KG1 (cell line): ENCODE results near the gene ZMYND11.
"Not testable (repeated sequence)": the region's sequence is repeated elsewhere in the genome, so short reads cannot be mapped to it uniquely, and the experiment has no call there.

ENCODE experiments used
- DNase-seq: peaks from one replicate; lab custom pipeline; 2025; lab: John Stamatoyannopoulos, UW

ZMYND11 gene

DNA sequence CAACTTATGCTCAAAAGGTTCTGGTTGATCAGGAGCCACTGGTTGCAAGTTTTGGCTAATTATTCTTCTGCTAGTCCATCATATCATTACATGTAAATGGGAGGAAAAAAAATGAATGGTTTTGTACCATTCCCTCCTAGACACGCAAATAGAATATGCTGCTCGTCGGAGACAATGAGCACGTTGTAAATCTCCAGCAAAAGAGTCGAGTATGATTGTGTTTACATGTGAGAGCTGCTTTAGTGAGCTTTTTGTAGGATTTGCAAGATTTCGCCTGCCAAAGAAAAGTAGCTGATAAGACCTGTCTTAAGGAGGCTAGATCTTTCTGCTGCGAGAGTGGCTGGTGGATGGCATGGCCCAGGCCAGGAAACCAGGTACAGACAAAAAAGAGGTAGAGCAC, 109.0 kb downstream of the ZMYND11 start:
- no peak for DNase-seq

DNA sequence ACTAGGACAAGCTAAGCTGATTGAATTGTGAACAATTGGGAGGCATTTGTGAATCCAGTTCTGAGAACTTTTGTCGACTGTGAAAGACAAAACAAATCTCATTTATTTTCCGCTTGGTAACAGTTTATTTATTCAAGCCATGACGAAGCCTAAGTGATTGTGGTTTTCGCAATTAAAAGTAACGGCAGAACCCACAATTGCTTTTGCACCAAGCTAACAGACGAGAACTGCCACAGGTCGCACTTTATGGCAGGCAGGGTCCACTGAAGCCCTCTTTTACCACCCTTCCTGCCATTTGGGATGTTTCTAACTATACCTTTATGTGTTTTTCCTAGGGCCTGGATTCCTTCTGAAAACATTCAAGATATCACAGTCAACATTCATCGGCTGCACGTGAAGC, 111.2 kb downstream of the ZMYND11 start:
- no peak for DNase-seq

DNA sequence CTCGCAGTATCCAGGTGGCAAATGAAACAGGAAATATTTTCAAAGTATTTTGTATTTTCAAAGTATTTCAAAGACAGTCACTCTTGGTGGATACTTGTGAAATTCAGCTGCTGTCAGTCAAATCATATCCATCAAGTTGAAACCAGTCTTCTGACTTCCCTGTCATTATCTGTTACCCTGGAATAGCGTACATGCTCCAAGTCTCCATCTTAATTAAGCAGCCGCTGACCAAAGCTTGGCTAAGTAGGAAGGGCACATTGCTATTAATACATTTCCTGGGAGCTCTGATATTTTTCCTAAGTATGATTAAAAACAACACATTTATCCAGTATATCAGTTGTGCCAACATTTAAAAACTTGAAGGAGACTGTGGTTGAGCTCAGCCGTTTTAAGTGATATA, 112.2 kb downstream of the ZMYND11 start:
- DNase-seq = no peak

DNA sequence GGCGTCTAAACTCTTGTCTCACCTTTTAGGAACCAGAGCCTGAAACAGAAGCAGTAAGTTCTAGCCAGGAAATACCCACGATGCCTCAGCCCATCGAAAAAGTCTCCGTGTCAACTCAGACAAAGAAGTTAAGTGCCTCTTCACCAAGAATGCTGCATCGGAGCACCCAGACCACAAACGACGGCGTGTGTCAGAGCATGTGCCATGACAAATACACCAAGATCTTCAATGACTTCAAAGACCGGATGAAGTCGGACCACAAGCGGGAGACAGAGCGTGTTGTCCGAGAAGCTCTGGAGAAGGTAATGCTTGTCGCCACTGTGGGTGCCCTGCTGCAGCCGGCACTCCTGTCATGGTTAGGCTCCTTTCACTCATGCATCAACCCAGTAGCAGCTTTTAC, 113.1 kb downstream of the ZMYND11 start:
- DNase-seq = no peak

DNA sequence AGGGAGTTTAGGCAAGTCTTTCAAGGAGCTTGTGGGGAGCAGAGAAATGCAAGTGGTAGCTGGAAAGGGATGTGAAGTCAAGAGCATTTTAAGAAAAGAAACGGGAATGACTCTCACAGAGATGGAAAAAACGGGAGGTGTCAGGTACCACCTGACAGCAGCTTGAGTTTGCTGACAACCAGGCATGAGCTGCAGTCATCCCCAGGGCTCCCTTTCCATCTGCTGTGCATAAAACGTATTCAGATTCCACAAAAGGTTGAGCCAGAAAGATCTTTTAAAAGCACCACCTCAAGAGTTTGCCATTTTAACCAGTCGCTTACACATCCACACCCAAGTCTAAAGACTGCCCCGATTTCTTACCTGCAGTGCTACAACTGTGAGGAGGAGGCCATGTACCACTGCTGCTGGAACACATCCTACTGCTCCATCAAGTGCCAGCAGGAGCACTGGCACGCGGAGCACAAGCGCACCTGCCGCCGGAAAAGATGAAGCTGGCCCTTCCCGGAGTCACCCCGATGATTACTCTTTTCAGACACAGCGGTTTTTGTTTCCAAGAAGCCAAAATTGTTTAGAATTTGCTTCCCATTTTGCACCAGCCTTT, 116.8 kb downstream of the ZMYND11 start:
- DNase-seq = no peak

DNA sequence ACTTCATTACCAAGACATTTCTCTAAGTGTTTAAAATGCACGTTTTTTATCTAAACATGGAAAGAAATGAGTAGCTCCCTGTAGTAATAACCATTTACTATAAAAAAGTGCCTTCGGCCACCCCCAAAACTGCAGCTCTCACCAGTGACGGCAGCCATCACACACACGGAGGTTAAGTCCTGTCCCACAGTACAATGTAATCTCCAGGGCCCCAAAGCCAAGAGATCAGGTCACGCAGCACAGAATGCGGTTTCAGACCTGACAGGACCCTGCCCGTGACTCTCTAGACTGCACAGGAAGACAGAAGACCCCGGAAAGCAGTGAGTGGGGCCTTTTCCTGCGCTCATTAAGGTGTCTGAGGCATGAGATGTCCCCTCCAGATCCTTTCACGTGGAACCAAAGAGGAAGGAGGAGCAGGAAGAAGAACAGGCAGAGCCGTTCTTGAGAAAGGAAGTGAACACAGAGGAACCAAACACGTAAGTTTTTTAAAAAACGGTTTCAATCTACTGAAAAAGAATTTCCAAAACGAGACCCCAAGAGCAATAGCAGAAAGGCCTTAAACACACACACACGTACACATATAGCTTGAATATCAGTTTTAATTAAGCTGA, 125.7 kb downstream of the ZMYND11 start:
- DNase-seq = no peak

DNA sequence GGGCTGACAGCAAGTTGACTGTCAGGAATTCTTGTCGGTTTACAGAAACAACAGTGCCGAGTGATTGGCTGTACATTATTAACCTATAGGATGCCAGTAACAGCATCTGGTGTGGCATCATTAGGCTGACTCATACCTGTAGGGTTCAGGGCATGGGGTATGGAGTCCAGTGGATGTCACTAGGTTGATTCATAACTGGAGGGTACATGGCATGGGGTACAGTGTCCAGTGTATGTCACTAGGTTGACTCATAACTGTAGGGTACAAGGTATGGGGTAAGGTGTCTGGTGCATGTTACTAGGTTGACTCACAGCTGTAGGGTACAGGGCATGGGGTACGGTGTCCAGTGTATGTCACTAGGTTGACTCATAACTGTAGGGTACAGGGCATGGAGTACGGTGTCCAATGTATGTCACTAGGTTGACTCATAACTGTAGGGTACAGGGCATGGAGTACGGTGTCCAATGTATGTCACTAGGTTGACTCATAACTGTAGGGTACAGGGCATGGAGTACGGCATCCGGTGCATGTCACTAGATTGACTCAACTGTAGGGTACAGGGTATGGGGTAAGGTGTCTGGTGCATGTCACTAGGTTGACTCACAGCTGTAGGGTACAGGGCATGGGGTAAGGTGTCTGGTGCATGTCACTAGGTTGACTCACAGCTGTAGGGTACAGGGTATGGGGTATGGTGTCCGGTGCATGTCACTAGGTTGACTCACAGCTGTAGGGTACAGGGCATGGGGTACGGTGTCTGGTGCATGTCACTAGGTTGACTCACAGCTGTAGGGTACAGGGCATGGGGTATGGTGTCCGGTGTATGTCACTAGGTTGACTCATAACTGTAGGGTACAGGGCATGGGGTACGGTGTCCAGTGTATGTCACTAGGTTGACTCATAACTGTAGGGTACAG, 129.2 kb downstream of the ZMYND11 start:
- DNase-seq = not testable (repeated sequence)

DNA sequence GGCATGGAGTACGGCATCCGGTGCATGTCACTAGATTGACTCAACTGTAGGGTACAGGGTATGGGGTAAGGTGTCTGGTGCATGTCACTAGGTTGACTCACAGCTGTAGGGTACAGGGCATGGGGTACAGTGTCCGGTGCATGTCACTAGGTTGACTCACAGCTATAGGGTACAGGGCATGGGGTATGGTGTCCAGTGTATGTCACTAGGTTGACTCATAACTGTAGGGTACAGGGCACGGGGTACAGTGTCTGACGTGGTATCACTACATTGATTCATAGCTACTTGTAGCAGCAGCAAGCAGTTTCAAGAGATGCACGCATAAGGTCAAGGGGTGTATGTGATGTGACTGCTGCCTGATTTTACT, 129.8 kb downstream of the ZMYND11 start:
- not testable (repeated sequence) for DNase-seq

DNA sequence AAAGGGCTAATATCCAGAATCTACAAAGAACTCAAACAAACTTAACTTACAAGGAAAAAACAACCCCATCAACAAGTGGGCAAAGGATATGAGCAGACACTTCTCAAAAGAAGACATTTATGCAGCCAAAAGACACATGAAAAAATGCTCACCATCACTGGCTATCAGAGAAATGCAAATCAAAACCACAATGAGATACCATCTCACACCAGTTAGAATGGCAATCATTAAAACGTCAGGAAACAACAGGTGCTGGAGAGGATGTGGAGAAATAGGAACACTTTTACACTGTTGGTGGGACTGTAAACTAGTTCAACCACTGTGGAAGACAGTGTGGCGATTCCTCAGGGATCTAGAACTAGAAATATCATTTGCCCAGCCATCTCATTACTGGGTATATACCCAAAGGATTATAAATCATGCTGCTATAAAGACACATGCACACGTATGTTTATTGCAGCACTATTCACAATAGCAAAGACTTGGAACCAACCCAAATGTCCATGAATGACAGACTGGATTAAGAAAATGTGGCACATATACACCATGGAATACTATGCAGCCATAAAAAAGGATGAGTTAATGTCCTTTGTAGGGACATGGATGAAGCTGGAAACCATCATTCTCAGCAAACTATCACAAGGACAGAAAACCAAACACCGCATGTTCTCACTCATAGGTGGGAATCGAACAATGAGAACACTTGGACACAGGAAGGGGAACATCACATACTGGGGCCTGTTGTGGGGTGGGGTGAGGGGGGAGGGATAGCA, 130.7 kb downstream of the ZMYND11 start:
- DNase-seq = not testable (repeated sequence)

DNA sequence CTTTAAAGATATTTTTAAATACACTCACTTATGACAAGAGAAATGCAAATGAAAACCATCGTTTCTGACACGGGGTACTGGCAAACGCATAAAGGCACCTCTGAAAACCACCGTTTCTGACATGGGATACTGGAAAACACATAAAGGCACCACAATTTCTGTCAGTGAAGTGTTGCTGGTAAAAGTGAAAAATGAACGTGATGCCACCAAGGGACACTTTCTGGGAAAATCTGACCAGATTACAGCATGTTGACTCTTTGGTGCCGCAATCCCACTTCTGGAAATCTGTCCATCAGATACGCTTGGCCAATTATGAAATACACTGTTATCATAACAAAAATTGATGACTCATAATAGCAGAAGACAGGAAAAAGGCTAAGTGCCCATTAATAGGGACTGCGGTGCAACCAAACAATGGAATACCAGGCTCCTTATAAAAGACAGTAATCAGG, 131.7 kb downstream of the ZMYND11 start:
- DNase-seq = no peak

DNA sequence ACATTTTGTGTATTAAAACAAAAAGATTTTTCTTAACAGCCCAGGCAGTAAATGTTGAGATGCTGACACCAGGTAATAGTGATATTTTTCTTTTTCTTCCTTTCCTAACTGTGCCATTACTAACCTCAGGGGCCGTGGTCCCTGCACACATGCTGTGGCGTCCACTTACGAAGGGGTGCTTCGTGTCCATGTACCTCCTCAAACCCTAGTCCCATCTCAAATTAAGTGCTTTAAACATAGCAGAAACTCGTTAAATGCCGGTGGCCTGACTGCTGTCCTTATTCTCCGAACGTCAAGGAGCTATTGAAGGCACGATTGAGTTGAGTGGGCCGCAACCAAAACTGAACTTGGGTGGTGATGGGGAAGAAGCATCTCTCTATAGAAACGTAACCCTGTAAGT, 132.4 kb downstream of the ZMYND11 start:
- DNase-seq = no peak

DNA sequence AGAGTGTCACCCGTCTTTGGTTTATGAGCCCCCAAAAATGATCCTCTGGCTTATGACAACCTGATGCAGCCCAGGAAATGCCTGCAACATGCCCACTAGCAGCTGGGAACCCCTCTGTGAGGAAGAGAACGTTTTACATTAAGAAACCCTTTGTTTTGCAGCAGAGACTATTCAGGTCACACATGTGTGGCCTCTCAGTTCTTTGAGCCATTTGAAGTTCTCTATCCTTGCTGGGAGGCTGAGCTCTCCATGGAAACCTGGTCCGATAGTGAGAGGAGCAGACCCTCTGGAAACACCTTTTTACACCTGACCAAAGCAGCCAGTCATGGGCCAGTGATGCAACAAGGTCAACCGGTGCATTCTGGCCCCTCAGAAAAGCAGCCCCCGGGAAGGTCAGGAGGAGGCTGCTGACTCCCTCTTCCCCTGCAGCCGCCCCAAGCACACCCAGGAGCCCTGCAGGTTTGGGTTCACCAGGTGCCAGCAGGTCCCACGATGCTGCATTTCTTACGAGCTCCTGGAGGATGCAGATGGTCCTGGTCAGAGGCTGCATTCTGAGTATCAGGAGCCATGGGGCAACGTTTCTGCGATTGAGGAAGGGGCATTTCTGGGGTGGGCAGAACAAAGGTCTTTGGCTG, 134.3 kb downstream of the ZMYND11 start:
- no peak for DNase-seq

DNA sequence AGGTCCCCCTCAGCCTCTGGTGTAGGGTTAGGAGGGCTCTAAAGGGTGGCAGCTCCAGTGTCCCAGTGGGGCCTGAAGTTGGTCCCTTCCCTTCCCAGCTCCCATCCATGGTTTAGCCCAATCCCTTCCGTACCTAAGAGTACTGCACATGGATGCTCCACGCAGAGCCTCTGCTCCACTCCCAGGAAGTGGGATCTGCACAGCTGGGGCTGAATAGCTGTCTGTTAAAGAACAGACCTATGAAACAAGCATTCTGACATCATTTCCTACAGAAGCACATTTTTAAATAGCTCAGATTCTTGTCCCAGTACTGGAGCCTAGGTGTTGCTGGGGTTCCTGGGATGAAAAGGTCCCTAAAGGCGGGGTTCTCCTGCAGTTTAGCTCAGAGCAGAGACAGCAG, 135.9 kb downstream of the ZMYND11 start:
- no peak for DNase-seq

DNA sequence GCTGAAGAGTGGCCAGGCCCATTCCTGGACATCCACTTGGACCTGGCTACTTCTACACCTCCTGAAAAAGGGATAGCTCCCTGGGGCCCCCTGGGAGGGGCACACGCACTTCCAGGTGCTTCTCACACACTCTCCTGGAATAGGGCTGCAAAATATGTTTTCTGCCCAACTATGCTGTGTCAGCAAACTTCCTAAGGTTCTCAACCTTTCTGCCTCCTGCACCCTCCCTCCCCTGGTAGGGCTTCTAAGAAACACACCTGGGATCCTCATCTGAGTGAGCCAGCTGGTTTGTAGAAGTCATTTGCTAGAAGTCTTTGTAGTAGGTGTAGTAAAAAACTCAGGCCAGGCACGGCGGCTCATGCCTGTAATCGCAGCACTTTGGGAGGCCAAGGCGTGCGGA, 136.5 kb downstream of the ZMYND11 start:
- DNase-seq = no peak

DNA sequence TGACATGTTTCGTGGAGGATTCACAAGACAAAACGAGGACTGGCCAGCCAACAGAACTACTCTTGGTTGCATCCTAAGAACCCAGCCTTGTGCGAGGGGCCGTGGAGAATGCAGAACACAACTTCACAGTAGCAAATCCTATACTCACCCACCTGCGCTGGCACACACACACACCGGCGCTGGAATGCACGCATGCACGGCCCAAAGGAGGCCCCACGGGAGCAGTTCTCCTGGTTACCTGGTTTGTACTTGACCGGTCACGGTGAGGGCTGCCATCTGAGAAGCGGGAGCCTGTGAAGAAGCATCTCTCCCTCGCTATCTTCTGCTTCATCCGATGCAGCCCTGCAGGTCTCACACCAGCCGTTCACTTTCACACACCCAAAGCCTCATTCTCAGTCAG, 137.8 kb downstream of the ZMYND11 start:
- no peak for DNase-seq

DNA sequence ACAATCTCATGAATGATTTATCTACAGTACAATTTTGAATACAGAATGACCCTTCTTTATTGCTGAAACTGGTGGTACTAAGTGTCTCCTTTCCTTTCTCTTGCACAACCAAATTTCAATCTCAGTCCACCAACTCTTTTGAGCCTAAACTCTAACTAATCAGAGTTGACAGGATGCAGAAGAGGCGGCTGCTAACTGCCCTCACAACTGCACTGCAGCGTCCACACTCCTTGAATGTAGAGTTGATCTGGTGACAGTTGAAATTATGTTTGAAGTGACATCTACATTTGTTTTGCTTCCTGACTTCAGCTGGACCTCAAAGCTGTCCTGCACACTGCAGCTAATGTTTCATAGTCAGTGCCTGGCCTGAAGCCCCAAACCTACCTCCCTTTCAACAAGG, 139.6 kb downstream of the ZMYND11 start:
- DNase-seq = no peak

DNA sequence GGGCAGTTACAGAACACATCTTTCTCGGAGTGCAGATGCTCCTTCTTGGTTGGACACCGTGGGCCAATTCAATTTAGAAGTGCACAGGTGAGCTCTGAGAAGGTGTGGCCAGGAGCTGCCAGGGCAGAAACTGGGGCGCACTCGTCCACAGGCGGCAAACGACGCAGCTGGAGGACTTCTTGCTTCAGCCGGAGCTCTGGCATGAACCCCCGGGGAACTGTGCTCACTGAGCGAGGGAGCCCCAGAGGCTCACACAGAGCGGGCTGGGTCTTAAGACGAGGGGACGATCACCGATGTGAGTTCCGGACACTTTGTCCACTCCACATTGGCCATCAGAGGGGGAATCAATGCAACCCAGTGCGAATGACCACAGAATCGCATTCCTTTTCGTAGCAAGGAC, 140.4 kb downstream of the ZMYND11 start:
- DNase-seq = no peak

DNA sequence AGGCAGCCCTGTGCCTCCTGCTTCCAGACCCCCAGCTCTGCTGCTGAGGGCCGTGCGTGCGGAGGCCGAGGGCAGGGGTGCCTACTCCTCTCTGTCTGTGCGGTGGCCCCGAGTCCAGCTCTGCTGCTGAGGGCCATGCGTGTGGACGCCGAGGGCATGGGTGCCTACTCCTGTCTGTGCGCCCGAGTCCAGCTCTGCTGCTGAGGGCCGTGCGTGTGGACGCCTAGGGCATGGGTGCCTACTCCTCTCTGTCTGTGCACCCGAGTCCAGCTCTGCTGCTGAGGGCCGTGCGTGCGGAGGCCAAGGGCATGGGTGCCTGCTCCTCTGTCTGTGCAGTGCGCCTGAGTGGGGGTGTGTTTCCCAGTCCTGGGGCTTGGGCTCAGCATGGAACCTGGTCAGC, 142.7 kb downstream of the ZMYND11 start:
- DNase-seq = no peak

DNA sequence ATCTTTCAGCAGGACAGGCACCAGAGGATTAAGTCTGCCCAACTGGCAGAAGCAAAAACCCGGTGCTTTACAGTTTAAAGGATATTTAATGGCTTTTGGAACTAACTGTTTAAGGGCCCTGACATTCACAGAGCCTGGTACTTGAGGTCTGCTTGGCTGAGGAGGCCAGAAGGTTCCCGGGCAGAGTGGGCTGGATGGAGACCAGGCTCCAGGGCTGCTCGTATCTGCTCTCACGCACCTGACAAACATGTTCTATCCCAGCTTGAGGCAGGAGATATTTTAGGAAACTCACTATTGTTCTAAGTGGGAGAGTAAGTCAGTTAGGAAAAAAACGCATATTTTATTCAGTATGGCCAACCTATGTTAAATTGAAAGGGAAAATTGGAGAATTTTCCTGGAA, 143.5 kb downstream of the ZMYND11 start:
- no peak for DNase-seq

DNA sequence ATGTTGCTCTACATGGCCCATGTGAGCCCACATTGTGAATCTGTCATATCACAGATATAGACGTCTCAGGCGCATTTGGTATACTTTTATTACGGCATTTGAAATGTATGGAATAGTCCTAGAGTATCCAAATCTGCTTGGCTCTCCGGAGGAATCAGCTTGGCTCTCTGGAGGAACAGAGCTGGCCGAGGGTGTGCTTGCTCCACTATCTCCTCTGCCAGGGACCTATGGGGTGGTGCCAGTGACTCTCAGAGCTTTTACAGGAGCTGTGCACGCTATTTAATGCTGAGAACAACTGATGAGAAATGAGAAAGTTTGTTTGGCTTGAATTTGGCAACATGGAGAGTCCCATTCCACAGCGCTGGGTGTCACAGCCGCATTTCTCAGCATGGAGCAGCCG, 144.0 kb downstream of the ZMYND11 start:
- DNase-seq = no peak

DNA sequence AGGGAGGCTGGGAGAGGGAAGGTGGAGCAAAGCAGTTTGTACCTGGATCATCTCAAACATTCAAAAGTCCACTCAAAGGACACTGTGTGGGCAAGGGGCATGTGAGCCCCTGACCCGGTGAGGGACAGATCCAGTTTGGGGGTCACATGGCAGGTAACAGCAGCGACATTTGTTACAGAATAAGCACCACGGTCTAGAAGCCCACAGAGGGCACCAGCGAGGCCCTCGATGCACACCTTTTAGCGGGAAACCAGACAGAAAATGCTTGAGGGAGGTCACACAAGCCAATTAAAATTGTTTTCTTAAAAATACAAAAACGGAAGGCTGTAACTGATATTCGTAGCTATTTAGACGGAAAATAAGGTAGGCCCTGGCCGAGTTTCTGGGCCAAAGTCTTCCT, 144.4 kb downstream of the ZMYND11 start:
- DNase-seq = no peak
